Endodermal cell (in vitro differentiated cells): ENCODE data around the gene ACAD9. TPM values are rescaled to one million over a fixed set of nuclear protein-coding genes. Genes with fewer than 3 reads are reported as not detected.

Experiments
- DNase-seq: peaks from one replicate; pipeline ENCODE4 v3.0.0-alpha.2; 2017
- H3K27ac ChIP-seq: 2 replicates; pipeline ENCODE4 v1.5.1; 2013; ENCODE audit warnings: mild to moderate bottlenecking, low read depth, low read length, moderate library complexity
- H3K27me3 ChIP-seq: 2 replicates; pipeline ENCODE4 v1.6.1; 2013; ENCODE audit warnings: mild to moderate bottlenecking, low read length, moderate library complexity; ENCODE audit not compliant: insufficient read depth, control insufficient read depth, poor library complexity, severe bottlenecking
- H3K36me3 ChIP-seq: 2 replicates; pipeline ENCODE4 v1.7.0; 2013; ENCODE audit warnings: mild to moderate bottlenecking, low read length, moderate library complexity; ENCODE audit not compliant: control insufficient read depth, insufficient read depth
- H3K4me1 ChIP-seq: one replicate; pipeline ENCODE4 v1.7.0; 2013; ENCODE audit warnings: low read length; ENCODE audit not compliant: control insufficient read depth, insufficient read depth
- H3K4me3 ChIP-seq: 2 replicates; pipeline ENCODE4 v1.5.1; 2013; ENCODE audit warnings: mild to moderate bottlenecking, low read length, moderate library complexity
- H3K9ac ChIP-seq: 2 replicates; pipeline ENCODE4 v1.6.1; 2013; ENCODE audit warnings: mild to moderate bottlenecking, low read length, moderate library complexity; ENCODE audit not compliant: poor library complexity, severe bottlenecking; ENCODE audit errors: extremely low read depth
- H3K9me3 ChIP-seq: 2 replicates; pipeline ENCODE4 v1.6.1; 2013; ENCODE audit warnings: mild to moderate bottlenecking, low read length, moderate library complexity; ENCODE audit not compliant: control insufficient read depth
- H3K27ac Mint-ChIP-seq: 2 replicates; pipeline ENCODE4 v1.8.0; 2020; ENCODE audit warnings: mixed read lengths
- H3K27me3 Mint-ChIP-seq: 2 replicates; pipeline ENCODE4 v1.8.0; 2021; ENCODE audit warnings: mild to moderate bottlenecking, mixed read lengths; ENCODE audit not compliant: insufficient read depth
- H3K36me3 Mint-ChIP-seq: 2 replicates; pipeline ENCODE4 v1.8.0; 2020; ENCODE audit warnings: low read depth, mixed read lengths
- H3K4me1 Mint-ChIP-seq: 2 replicates; pipeline ENCODE4 v1.8.0; 2020; ENCODE audit warnings: mixed read lengths
- H3K4me3 Mint-ChIP-seq: 2 replicates; pipeline ENCODE4 v1.8.0; 2020; ENCODE audit warnings: mild to moderate bottlenecking, moderate library complexity, mixed read lengths
- H3K9me3 Mint-ChIP-seq: 2 replicates; pipeline ENCODE4 v1.8.0; 2020; ENCODE audit warnings: mild to moderate bottlenecking, mixed read lengths
- WGBS, 2 experiments: methylation state at CpG; one replicate each; pipeline versions ENCODE4 v1.1.5 to v1.1.7; 2013; ENCODE audit warnings: missing lambda C conversion rate in 2 of 2, mixed read lengths in 1 of 2; ENCODE audit not compliant: insufficient coverage in 1 of 2, insufficient read length in 1 of 2; 5-methylcytosine and 5-hydroxymethylcytosine counted together
- total RNA-seq, 2 donors: library from RNA; stranded (reverse); fragmentation: NEBNext Ultra II Directional in 1 of 2; extraction: Animal tissue kit (Norgen Biotek cat#: 25700) in 1 of 2; gene quantifications; 2 replicates in 1 of 2; 3 replicates in 1 of 2; pipeline ENCODE4 v1.2.1, GENCODE V29; 2021
- TF ChIP-seq, protein P1 (sequence below): fragments of 200-600 bp; sonication (generic); conservative IDR thresholded peaks from 2 replicates; pipeline ENCODE4 v1.5.0; 2021; ENCODE audit warnings: antibody characterized with exemption, mild to moderate bottlenecking

The ACAD9 gene
- total RNA-seq, 2 donors from 2014 or later: 48.0 to 52.1 TPM

DNA sequence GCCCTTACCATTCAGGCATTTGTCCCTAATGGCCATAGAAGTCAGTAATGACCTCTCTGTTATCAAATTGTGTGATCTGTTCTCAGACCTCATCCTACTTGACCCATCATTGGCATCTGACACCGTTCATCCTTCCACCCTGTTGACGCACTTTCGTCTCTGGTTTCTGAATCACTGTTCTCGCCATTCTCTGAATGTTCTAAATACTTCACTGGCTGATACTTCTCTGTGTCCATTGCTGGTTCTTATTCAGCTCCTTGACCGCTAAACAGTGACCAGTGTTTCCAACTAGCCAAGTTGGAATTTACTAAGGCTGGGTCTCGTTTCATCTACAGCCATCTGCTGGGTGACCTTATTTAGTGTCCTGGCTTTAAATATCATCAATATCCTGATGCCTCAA is 2.2 kb downstream of the ACAD9 start:
- 95 to 96% methylated on average over 6 of the region's 6 CpGs for WGBS, 2 experiments
- peak overlapping the region; percentile 75 for H3K4me3 Mint-ChIP-seq
- H3K4me3 ChIP-seq: peak overlapping the region; percentile 4
- H3K27ac Mint-ChIP-seq: no peak overlapping the region
- TF ChIP-seq, protein P1, sequence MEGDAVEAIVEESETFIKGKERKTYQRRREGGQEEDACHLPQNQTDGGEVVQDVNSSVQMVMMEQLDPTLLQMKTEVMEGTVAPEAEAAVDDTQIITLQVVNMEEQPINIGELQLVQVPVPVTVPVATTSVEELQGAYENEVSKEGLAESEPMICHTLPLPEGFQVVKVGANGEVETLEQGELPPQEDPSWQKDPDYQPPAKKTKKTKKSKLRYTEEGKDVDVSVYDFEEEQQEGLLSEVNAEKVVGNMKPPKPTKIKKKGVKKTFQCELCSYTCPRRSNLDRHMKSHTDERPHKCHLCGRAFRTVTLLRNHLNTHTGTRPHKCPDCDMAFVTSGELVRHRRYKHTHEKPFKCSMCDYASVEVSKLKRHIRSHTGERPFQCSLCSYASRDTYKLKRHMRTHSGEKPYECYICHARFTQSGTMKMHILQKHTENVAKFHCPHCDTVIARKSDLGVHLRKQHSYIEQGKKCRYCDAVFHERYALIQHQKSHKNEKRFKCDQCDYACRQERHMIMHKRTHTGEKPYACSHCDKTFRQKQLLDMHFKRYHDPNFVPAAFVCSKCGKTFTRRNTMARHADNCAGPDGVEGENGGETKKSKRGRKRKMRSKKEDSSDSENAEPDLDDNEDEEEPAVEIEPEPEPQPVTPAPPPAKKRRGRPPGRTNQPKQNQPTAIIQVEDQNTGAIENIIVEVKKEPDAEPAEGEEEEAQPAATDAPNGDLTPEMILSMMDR: no peak
- peaks cover 19% of the 10 kb centered on the region for H3K36me3 Mint-ChIP-seq
- H3K27me3 Mint-ChIP-seq: no peaks in the 10 kb centered on the region
- H3K9me3 Mint-ChIP-seq: no peaks in the 10 kb centered on the region
- no peaks in the 10 kb centered on the region for H3K27me3 ChIP-seq
- no peak overlapping the region for H3K27ac ChIP-seq
- peaks cover 36% of the 10 kb centered on the region for H3K4me1 Mint-ChIP-seq
- peaks cover 18% of the 10 kb centered on the region for H3K4me1 ChIP-seq
- H3K36me3 ChIP-seq: peaks cover 30% of the 10 kb centered on the region
- H3K9me3 ChIP-seq: no peaks in the 10 kb centered on the region
- no peak for DNase-seq
- no peak overlapping the region for H3K9ac ChIP-seq

DNA sequence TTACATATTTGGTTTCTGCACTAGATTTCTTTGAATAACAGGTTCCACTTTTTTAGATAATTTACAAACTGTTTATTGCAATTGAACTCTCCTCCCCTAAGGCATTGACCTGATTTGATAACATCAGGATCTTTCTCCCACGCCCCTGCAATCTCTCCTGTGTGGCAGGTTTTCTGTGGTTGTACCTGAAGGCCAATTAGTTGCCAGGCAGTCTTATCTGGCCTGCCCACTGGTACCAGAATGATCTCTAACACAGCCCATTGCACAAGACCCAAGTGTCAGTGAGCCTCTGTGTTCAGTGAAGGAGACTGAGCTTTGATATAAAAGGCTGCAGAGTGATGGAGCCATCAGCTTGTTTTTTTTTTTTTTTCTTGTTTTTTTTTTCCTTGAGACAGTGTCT is 3.3 kb downstream of the ACAD9 start:
- H3K27me3 Mint-ChIP-seq: no peaks in the 10 kb centered on the region
- peak overlapping the region; percentile 23 for H3K4me3 ChIP-seq
- H3K9ac ChIP-seq: no peak overlapping the region
- TF ChIP-seq, protein P1: no peak
- no peak overlapping the region for H3K27ac ChIP-seq
- H3K4me1 ChIP-seq: peaks cover 11% of the 10 kb centered on the region
- no peak overlapping the region for H3K4me3 Mint-ChIP-seq
- H3K4me1 Mint-ChIP-seq: peaks cover 33% of the 10 kb centered on the region
- H3K36me3 Mint-ChIP-seq: peaks cover 27% of the 10 kb centered on the region
- H3K27me3 ChIP-seq: no peaks in the 10 kb centered on the region
- 97 to 100% methylated on average over 1 of the region's 1 CpG for WGBS, 2 experiments
- DNase-seq: no peak
- H3K27ac Mint-ChIP-seq: no peak overlapping the region
- H3K9me3 ChIP-seq: no peaks in the 10 kb centered on the region
- no peaks in the 10 kb centered on the region for H3K9me3 Mint-ChIP-seq
- peaks cover 38% of the 10 kb centered on the region for H3K36me3 ChIP-seq

DNA sequence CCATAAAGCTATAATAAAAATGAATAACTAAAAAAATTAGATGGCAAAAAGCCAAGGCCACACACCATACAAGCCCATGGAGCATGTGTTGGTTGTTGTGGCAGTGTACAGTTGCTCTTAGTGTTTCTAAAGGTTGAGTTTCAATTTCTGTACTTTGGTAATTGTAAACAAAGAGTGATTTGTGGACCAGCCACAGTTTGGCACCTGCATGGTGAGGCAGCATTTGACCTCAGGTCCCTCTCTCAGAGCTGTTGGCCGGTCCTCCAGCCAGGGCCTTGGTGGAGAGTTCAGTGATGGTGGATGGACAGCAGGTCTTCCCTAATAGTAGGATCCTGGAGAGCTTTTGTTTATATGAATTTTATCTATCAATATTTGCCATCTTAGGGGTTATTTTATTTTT is 5.6 kb downstream of the ACAD9 start:
- Histone ChIP-seq H3K4me1 (peaks cover 8% of the 10 kb centered on the region), H3K9ac (no peak overlapping the region), H3K27me3 (no peaks in the 10 kb centered on the region), H3K9me3 (no peaks in the 10 kb centered on the region), H3K4me3 (no peak overlapping the region), H3K27ac (no peak overlapping the region), H3K36me3 (peaks cover 56% of the 10 kb centered on the region)
- TF ChIP-seq, protein P1: no peak
- Mint-ChIP-seq H3K4me1 (peaks cover 18% of the 10 kb centered on the region), H3K36me3 (peaks cover 34% of the 10 kb centered on the region), H3K27ac (no peak overlapping the region), H3K27me3 (no peaks in the 10 kb centered on the region), H3K9me3 (no peaks in the 10 kb centered on the region), H3K4me3 (no peak overlapping the region)
- WGBS, 2 experiments: 100% methylated on average over 1 of the region's 1 CpG; no CpG with 5 or more reads in 1 of the 2 experiments
- DNase-seq: no peak
